COLO668 (cell line): ENCODE measurements around the gene TAMALIN.

Source experiments
- DNase-seq: peaks from one replicate; lab custom pipeline; 2025; ENCODE audit not compliant: unreplicated experiment; lab: John Stamatoyannopoulos, UW

The TAMALIN gene

DNA sequence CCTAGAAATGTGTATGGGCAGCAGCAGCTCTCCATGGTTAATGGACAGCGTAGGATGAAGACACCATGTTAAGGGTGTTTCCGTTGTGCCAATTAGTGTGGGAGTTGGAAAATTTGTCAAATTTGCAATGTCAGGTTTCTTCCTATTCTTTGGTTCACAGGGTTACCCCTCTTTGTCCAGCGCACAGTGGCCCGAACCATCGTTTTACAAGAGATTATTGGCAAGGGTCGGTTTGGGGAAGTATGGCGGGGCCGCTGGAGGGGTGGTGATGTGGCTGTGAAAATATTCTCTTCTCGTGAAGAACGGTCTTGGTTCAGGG, 26.0 kb upstream of the TAMALIN start:
- no peak for DNase-seq

DNA sequence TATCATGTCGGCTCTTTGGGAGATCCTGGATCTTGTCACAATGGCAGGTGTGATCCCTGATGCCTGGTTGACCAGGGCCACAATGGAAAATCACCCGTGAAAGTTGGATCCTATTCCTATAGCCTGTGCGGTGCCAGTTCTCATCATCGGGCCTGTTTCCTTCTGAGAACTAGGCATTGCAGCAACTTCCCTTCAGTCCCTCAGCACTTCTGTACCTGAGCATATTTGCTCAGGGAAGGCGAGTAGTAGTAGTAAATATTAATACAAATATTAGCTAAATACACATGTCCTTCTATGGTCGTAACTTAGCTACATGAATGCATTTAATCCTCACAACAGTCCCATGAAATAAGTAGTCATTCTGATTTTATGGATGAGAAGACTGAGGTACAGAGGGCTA, 22.1 kb upstream of the TAMALIN start:
- no peak for DNase-seq

DNA sequence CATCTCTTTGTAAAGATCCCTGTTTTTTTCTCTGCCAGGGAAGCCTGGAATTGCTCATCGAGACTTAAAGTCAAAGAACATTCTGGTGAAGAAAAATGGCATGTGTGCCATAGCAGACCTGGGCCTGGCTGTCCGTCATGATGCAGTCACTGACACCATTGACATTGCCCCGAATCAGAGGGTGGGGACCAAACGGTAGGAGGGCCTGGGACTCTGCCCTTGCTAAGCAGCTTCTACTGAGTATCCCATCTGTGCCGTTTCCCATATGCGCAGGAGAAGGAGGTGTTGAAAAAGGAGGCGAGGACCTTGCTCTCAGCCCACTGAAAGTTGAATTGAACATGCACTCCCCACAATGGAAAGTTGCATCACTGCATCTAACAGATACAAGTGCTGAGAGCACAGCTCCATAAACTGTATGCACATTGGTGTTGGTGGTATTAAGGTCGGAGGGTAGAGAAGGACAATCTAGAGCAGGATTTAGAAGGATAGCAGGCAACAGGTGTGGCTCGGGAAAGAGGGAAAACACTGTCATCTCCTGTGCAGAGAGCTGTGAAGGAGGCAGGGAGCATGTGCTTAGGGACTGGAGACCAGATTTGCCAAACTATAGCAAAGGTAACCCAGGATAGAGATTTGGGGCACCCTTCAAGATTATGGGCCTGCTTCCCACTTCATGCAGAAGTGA, 21.5 kb upstream of the TAMALIN start:
- DNase-seq: no peak

DNA sequence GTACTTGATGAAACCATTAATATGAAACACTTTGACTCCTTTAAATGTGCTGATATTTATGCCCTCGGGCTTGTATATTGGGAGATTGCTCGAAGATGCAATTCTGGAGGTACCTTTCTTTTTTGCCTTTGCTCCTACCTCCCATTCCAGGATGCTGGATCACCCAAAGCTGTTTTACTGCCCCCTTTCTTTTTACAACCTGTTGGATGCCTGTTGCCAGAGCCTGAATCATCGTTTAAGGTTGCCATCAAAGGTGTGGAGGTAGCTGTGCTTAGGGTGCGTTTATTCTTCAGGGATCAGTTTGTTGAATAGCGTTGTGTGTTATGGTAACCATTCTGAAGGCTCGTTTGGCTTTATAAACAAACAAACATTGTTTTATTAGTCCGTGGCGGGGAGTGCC, 19.9 kb upstream of the TAMALIN start:
- no peak for DNase-seq

DNA sequence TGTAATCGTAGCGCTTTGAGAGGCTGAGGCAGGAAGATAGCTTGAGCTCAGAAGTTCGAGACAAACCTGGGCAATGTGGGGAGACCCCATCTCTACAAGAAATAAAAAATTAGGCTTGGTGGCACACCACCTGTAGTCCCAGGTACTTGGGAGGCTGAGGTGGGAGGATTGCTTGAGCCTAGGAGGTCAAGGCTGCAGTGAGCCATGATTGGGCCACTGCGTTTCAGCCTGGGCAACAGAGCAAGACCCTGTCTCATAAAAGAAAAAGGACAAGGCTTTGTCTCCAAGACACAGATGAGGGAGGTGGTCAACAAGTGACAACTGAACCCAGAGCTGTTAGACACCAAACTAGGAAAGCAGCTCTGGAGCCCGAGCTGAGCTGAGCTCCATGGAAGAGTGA, 14.5 kb upstream of the TAMALIN start:
- no peak for DNase-seq

DNA sequence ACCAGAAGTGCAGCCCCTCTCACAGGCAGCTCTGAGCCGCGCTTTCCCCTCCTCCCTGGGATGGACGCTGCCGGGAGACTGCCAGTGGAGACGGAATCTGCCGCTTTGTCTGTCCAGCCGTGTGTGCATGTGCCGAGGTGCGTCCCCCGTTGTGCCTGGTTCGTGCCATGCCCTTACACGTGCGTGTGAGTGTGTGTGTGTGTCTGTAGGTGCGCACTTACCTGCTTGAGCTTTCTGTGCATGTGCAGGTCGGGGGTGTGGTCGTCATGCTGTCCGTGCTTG, 12.3 kb upstream of the TAMALIN start:
- no peak for DNase-seq

DNA sequence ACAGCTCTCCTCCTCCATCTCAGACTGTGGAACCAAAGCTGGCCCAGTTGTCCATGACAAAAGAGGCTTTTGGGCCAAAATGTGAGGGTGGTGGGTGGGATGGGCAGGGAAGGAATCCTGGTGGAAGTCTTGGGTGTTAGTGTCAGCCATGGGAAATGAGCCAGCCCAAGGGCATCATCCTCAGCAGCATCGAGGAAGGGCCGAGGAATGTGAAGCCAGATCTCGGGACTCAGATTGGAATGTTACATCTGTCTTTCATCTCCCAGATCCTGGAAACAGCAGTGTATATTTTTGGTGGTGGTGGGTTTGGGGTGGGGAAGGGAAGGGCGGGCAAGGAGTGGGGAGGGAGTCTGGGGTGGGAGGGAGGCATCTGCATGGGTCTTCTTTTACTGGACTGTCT, 11.8 kb upstream of the TAMALIN start:
- no peak for DNase-seq

DNA sequence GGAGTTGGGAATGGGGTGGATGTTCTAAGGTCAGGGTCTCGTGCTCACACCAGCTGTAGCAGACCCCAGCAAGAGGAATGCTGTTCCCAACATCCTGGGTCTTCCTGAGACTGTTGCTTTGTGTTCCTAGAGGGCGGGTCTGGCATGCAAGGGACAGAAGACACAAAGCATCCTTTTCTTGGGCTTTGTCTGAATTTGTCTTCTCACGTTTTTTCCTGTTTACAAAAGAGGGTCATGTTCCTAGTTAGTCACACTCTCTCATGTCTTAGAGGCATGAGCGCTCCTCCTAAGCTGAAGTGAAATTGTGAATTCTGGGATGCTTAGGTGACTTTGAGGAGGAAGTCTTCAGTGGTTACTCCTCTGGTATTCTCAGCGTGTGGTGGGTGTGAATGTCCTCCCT, 9.6 kb upstream of the TAMALIN start:
- no peak for DNase-seq

DNA sequence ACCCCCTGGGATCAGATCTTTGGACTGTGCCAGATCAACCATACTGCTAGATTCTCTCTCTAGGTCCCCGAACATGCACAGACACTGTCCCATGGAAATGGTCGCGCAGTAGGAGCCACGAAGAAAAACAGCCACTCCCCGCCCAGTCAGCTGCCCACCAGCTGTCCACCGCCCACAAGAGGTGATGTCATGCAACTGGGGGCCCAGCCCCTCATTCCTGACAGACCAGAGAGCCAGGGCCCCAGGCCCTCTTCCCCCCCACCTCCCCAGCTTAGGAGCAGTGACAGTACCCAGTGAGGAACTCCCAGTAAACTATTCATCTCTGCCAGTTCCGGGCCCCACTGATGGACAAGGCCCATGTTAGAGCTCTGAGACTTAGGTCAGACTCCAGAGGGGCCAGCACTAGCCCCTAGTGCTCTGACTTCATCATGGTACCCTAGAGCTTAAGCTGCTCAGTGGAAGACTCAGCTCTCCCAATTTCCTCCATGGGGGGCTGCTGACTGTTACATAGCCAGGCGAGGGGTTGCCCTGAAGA, 3.7 kb upstream of the TAMALIN start:
- DNase-seq: no peak

DNA sequence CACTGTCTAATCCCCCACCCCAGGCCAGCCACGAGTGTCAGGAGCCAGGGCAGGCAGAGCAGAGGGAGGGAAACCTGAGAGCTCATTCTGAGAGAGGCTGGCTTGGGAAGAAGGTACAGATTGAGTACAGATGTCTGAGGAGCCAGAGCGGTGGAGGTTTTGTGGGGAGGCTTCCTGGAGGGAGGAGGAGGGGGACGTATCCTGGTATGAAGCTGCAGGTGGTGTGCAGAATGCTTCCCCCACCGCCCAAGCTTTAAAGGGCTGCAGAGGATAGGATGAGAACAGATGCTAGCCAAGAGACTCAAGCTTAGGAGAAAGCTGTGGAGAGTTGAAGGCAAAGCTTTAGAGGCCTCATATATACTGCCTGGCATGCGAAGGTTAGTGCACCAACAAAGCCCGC, 3.2 kb upstream of the TAMALIN start:
- DNase-seq: no peak

DNA sequence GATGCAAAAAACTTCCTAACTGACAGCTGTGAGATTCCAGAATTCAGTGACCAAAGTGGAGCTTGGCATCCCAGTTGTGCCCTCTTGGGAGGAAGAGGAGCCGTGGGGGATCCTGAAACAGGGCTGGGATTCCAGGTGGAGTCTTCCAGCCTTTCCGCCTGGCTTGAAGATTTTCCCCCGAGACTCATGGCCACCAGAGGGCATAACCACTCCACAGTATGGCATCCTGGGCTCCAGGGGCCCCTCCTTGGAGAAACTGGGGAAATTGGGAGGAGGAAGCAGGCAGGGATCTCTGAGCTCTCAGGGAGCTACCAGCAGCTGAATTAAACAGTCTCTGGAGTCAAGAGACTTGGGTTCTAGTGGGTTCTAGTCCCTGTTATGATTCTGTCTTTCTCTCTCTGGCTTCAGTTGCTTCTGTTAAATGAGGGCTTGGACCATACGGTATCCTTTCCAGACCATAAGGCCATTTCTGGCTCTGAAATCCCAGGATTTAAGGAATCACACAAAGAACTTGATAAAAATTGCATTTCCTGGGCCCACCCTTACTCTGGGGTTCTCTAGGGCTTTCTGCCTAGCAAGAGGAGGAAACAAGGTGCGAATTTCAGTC, 2.6 kb upstream of the TAMALIN start:
- peak; percentile 57 for DNase-seq

DNA sequence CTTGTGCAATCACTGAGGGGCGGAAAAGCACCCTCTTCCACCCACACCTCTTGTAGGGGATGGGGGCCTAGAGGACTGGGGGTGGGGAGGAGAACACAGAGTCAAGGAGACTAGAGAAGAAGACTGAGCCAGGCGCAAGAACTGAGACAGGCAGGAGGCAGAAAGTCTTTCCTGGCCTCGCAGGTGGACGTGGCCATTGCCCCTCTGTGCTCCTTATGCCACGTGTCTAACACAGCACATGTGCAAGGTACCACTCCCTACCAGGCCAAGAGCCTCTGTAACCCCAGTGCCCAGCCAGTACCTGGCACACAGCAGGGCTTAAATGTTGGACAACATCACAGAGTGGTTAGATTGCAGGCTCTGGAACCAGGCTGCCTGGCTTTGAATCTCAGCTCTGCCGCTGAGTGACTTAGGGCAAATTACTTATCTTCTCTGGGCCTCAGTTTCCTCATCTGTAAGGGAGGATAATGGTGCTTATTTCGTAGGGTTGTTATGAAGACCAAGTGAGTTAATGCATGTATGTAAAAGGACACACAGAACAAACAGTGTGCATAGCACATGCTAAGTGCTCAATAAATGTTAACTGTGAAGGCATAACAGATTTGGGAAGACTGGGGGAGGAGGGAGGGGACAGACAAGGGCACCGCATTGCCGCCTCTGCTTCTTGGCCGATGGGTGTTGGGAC, 1.4 kb upstream of the TAMALIN start:
- no peak for DNase-seq

DNA sequence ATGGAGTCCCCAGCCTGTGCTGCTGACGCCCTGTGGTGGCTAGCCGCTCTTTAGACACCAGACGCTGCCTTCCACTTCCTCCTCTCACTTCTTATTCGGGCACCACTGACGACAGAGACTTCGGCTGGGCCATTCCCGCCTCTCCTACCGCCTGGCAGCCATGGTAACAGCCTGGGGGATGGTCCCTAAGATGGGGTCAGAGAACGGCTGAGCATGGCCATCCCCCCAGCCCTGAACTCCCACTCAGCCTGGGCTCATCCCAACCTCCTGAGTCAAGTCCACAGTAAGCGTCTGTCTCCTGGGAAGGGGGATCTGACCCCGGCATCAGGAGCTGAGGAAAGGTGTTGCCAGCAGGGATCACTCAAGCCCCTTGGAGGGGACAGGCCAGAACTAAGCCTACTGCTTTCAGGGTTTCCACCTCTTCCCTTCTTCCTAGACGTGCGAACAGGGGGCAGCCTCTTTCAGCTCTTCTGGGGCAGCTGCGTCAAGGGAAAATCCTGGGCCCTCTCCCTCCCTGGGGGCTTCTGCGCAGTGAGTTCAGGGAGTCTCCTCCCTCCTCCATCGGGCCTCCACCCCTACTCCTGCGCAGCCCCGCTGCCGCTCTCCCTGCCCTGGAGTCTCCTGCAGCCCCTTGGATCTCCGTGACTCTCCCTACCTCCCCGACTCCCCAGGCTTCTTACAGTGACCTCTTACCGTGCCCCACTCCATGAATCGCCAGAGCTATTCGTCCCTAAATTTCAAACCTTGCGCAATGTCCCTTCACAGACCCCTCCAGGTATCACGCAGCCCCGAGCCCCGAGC, 643 bp upstream of the TAMALIN start:
- no peak for DNase-seq

DNA sequence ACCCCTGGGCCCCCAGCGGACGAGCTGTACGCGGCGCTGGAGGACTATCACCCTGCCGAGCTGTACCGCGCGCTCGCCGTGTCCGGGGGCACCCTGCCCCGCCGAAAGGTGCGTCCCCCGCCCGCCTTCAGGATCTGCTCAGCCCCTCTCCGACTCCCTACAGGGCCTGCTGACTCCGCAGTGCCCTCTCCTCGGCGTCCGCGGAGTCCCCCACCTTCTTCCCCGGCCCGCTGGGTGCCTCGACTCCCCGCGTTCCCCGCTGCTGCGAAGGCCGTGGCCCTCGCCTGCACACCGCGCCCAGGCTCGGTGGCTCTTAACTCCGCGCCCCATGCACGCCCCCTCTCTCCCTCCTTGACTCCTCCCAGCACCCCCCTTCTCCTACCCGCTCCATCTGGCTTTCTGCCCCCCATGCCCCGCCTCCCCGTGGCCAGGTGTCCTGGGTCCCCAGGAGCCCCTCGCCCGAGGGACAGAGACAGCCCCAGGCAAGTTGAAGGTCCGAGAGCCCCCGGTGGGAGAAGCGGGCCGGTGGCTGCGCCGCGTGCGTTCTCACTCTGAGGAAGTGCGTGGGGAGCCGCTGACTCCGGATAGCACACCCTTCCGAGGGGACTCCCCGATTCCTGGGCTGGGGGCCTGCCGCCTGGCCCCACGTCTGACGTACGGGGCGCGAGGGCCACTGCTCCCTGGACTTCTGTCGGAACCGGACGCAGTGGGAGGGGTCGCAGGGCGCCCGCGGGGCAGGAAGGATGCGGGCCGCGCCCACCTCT, 594 bp downstream of the TAMALIN start:
- peak; percentile 38 for DNase-seq

DNA sequence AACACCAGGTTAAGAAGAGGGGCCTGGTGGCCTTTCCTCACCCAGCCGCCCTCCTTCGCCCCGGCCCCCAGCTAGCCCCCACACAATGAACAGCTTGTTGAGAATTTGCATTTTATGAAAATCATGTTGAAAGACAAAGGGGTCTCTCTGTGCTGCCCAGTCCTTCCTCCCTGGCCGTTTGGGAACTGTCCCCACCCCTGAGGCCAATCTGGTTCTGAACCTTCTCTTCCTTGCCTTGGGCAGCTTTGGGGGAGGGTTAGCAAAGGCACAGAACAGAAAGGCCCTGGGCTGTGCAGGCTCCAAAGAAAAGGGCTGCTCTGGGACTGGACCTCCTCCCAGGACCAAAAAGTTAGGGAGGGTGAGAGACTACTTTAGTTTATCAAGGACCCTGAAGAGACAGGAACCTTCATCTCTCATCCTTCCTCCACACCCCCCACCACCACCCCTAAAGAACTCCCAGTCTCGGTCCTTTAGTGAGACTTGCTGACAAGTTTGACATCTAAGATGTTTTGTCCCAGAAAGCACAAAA, 1.3 kb downstream of the TAMALIN start:
- no peak for DNase-seq

DNA sequence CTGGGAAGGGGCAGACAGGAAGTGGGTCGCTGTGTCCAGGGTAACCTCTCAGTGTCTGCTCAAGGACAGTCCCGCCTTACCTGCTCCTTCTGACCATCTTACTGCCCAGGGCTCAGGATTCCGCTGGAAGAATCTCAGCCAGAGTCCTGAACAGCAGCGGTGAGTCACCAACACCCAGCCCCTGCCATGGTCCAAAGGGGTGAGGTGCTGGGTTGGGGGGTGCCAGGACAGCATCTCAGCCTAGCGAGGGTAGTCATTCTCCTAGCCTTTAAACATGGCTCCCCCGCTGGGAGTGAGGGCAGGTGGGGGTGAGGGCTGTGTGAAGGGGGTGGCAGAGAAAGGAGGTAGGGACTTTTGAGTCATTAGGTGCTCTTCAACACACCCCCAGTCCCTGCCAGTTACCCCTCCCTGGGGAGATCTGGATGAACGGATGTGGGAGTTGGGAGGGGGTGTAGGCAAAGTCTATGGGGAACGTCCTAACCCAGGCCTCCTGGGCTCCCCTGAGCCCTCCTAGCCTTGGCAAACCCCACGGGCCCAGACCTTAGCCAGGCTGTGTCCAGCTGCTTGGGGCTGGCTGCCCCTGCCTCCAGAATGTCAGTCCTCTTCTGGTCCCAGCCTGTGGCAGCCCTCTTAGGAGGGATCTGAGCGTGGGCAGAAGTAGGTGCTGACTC, 2.5 kb downstream of the TAMALIN start:
- DNase-seq: no peak

DNA sequence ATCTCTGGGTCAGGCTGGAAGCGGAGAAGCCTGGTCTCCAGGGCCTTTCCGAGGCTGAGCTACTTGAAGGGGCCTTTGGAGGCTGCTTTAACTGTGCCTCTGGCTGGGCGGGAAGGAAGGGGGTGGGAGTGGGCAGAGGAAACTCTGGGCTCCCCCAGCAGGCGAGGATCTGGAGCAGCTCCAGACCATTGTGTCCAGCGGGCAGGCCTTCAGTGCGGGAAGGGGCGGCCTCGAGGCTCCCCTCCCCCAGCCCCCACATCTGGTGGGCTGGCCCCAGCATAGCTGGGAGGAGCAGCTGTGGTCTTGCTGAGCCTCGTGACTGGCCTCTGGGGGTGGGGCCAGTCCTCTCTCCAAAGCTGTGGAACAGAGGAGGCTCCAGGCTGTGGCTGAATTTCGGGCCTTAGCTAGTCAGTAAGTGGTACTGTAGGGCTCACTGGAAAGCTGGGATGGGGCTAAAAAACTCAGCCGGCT, 3.4 kb downstream of the TAMALIN start:
- DNase-seq: peak; percentile 24

DNA sequence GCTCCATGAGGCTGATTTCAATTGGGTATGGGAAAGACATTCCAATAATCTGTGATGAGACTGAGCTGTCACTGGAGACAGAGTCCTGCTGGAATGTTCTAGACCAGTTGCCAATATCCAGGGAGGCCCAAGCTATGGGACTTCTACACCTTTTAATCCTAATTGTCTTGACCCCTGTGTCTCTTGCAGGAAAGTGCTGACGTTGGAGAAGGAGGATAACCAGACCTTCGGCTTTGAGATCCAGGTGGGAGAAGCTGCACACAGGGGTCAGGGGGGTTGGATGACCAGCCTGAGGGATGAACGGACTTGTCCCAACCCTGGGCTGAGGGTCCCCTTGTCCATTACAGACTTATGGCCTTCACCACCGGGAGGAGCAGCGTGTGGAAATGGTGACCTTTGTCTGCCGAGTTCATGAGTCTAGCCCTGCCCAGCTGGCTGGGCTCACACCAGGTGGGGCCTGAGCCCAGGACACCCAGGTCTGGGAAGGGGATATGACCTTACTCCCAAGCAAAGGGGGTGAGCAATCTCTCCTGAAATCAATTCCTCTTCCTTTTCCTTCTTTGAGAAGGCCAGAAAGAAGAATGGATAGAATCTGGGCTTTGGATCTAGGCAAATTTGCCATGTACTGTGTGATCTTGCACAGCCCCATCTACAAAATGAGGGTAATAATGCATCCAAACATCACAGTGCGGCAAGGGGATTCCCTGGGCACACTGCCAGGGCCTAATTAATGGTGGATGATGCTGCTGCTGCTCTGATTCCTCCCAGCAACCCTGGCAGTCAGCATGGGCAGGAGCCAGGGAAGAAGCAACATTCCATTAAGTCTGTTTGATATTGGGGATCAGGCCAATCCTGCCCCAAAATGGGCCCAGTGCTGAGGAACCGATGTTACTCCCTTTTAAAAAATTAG, 4.2 kb downstream of the TAMALIN start:
- DNase-seq: peak; percentile 14

DNA sequence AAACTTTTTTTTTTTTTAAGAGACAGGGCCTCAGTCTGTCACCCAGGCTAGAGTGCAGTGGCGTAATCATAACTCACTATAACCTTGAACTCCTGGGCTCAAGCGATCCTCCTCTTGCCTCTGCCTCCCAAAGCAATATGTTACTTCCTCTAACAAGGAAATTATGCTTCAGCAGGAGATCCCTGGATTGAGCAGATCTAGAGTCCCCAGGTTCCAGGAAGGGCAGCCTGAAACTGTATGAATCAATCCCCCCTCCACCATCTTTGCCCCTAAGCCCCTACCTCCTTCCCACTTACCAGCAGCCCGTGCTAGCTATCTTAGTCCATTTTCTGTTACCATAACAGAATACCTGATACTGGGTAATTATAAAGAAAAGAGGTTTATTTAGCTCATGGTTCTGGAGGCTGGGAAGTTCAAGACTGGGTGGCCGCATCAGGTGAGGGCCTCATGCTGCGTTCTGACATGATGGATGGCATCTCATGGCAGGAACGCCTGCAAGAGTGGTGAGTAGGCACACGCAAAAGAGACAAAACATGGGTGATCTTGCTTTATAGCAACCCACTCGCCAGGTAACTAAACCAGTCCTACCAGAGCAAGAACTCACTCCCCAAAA, 5.0 kb downstream of the TAMALIN start:
- DNase-seq: no peak
